HG03280 (cell line): ENCODE data around the gene FCN2.

Experiments used
- ATAC-seq: cut with Tn5 transposase; IDR thresholded peaks from one replicate; pipeline ENCODE4 v1.9.1; 2021; ENCODE audit warnings: mild to moderate bottlenecking, moderate library complexity; ENCODE audit not compliant: unreplicated experiment

FCN2 gene

DNA sequence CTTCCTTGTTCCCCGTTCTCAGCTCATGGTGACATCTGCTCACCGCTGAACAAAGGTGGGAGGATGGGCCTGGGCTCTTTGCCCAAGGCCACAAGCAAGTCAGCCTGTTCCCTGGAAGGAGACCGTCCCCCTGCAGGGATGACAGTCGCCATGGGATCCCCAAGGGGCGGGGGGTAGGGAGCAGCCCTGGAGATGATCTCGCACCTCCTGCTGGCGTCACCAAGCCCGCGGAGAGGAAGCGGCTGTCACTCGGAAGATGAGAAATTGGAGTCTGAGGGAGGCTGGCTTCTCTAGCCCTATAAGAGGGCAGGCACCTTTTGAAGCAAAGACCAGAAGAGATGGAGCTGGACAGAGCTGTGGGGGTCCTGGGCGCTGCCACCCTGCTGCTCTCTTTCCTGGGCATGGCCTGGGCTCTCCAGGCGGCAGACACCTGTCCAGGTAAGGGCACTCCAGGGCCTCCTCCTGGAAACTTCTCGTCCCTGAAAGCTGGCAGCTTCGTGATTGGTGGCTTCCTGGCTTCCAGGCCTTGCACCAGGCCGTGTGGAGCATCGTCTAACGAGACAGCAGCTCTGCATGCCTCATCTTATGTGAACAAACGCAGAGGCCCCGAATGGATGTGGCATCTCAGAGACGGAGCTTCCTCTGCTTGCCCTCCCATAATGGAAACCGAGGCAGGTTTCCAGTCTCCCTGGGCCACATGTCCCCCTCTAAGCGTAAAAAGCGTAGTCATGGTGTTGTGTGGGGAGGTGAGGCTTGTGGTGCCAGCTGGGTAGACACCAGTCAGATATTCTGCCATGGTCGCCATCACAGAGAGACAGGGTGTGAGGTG is at the start of gene FCN2:
TSS of gene FCN2 (plus strand) at position 327 of the 829 bp plus-strand sequence. CDS start at position 339, 12 bp downstream.
- no peak for ATAC-seq

DNA sequence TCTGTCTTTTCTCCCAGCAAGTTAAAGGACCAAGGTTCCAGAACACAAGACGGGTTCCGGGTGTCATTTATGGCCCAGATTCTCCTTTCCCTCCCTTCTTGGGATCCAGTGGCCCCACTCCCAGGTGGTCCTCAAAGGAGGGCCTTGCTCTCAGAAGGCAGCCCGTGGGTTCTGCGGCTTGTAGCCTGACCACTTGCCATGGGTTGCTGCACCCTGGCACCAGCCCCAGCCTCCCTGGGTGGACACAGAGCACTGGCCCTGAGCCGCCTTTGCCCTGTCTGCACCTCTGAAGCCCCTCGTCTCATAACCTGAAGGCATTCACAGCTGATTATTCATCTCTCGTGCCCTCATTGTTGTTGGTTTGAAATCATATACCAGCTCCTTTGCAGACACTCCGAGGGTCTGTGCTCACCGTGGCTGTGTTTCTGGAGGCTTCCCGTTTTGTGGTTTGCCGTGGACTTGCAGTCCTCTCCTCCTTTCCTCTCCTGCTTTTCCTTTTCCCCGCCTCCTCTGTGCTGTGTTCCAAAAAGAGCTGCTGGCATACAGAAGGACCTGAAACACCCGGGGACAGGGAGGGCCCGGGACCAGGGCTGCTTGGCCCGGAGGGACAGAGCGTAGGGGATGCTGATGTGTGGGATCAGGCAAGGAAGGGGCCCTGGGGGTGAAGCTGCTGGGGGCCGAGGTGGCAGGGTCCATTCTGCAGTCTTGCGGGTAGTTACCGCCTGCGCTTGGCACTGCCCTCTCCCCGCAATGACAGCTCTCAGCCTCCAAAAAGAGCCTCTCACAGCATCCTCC is 49.5 kb upstream of the FCN2 start:
- ATAC-seq = no peak

DNA sequence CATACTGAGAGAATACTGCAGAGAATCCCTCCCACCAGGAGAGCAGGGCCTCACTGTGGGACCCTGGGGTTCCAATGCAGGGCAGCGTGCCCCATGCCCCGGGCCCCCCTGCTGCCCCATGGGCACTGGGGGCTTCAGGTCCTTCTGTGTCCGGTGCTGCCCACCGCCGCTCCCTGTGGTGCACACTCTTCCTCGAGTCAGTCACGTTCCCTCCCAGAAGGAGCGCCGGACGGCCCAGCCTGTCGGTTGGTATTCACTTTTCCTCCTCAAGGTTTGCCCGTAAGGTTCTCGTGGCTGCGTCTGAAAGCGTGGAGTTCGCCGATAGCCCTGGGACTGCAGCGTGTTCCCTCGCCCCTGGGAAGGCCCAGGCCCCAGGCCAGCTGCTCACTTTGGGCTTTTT is 48.1 kb upstream of the FCN2 start:
- no peak for ATAC-seq

DNA sequence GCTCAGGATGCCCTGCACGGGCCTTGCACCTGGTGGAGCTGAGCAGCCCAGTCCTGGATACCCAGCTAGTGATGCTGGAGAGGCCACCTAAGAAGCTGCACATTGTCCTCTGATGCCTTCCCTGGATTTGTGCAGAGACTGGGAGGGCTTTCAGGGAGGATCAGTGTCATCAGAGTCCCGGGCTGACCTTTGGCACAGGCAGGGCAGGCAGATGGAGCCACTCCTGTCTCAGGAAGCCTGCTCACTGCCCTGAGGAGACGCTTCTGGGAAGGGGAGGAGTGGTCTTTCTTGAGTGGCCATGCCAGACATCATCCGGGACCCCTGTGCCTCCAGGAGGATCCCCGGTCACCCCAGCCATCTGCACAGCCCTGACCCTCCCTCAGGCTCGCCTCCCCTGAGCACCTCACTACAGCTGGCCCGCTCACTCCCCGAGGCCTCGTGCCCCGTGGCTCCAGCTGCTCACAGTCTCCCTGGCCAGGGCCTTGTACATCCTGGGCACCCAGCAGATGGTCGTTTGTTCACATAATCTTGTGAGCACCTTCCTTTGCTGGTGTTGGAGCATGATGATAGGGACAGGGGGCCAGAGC is 47.2 kb upstream of the FCN2 start:
- ATAC-seq = no peak

DNA sequence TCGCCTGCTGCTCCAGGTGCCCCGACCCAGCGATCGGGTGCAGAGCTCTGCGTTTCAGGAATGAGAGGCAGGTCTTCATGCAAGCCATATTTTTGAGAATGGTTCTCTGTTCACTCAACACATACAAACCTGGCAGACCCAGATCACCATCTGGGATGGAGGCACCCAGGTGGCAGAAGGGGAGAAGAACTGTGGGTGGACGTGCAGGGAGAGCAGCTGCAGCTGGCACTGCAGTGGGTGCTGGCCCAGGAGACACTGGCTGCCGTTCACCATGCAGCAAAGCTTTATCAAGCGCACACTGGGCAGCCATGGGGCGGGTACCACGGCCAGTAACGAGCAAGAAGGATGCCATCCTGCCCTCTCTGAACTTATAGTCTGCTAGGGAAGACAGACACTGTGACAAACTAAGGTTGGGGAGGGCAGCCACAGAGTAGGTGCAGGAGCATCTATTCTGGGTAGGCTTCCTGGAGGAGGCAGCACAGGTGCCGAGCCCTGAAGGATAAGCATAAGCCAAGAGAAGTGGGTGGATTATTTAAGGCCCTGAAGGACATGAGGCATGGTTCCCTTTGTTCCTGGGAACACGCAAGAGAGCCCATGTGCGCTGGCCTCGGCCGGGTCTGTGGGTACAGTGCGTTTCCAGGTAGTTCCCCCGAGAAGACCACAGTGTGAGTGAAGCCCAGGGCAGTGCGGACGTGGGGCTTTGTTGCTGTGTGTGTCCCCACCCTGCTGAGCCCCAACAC is 46.2 kb upstream of the FCN2 start:
- ATAC-seq = no peak

DNA sequence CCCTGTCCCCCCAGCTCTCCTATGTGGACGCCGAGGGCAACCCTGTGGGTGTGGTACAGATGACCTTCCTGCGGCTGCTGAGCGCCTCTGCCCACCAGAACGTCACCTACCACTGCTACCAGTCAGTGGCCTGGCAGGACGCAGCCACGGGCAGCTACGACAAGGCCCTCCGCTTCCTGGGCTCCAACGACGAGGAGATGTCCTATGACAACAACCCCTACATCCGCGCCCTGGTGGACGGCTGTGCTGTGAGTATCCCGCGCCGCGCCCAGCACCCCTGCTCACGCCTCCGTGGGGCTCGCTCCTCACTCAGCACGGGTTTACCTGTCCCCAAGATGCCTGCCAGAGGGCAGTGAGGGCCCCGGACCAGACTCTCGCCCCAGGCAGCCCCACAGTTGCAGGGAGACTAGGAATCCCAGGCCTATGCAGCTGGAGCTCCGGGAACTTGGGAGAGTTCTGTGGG is 45.6 kb upstream of the FCN2 start:
- no peak for ATAC-seq

DNA sequence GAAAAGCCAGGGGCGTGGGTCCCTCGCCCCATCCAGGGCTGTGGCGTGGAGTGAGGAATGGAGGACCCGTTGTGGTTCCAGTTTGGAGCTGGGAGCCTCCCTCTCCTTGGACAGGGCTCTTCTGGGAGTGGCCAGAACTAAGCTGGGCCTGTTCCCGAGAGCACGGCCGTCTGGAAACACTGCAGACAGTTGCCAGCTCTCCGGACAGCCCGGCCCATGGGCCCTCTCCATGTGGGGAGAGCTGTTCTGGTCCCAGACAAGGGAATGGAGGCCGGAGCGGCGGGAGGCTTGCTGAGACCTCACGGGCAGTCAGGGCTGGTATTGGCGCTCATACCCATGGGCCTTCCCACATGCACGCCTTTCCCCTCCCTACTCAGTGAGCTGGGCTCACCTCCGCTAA is 45.2 kb upstream of the FCN2 start:
- ATAC-seq = no peak

DNA sequence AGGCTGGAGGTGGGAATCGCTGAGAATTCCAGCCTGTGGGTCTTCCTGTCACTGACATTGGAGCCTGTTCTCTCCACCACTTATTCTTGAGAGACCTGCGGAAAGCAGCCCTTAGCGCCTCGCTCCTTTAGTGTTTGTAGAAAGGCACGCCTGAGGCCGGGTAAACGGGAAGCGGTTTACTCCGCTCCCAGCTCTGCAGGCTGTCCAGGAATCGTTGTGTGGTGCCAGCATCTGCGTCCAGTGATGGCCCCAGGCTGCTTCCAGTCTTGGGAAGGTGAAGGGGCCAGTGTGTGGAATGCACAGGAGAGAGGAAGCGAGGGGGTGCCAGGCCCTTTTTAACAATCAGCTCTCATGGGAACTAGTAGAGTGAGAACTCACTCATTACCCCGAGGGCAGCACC is 44.6 kb upstream of the FCN2 start:
- no peak for ATAC-seq

DNA sequence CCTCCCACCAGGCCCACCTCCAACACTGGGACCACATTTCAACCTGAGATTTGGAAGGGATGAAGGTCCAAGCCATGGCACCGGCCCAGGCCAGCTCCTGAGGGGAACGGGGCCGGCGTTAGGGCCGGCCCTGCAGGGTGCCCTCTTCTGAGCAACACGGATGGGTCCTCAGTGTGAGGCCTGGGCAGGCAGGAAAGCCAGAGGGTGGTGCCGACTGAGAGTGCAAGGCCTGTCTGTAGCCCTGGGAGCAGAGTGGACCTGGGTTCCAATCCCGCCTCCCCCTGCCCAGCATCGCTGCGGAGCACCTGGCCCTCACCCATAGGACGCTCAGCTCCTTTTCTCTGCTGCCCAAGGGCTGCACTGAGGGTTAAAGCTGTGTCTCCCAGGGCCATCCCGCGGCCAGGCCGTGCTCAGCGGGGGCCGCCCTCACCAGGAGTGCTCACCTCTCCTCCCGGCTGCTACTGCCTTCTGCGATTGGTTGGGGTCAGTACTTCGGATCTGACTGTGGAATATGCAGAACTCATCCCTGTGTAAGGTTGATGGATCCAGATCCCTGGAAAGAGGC is 44.1 kb upstream of the FCN2 start:
- no peak for ATAC-seq

DNA sequence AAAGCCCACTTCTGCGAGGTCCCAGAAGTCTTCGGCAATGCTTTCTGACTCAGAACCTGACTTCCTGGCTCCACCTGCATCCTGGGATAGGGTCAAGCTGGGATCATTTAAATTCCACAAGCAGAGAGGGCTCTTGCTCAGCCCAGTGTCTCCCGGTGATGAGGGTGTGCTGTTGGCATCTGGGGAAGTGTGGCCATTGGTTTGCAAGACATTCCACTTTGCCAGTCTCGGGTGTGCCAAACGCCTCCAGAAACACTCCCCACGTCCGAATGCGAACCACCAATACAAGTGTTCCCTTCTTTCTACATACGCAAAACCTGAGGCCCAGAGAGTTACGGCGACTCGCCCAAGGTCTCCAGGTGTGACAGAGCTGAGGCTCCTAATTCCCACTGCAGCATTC is 43.1 kb upstream of the FCN2 start:
- ATAC-seq = no peak

DNA sequence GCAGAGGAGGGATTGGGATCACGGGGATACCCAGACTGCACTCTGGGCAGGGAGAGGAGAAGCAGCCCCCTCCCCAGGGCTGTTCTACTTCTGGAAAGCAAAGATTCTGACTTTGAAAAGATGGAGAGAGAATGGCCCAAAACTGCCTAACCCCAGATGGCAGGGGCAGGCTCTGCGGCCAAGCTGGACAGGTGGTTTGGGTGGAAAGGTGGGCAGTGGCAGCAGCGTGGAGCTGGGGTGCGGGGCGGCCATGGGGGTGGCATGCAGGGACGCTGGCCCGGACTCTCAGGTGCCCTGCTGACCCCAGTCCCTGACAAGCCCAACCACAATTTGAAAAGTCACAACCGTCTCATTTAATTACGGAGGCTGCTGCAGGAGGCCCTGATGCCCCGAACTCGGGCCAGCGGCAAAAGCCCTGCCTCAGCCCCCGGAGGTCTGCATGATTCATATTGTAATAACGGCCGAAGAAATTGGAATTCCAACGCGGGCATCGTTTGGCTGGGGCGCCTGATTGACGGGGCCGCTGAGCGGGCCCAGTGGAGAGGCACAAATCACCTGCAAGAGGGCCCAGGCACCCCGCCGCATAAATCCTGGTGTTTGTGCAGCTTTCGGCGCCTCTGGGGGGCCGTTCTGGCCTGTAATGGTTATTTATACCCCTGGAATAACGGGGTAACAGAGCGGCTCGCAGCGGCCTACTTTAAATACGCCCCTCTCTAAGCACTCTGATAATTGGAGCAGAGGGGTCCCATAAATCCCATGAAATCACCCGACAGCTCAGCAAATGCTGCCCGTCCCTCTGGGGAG is 41.8 kb upstream of the FCN2 start:
- ATAC-seq = no peak

DNA sequence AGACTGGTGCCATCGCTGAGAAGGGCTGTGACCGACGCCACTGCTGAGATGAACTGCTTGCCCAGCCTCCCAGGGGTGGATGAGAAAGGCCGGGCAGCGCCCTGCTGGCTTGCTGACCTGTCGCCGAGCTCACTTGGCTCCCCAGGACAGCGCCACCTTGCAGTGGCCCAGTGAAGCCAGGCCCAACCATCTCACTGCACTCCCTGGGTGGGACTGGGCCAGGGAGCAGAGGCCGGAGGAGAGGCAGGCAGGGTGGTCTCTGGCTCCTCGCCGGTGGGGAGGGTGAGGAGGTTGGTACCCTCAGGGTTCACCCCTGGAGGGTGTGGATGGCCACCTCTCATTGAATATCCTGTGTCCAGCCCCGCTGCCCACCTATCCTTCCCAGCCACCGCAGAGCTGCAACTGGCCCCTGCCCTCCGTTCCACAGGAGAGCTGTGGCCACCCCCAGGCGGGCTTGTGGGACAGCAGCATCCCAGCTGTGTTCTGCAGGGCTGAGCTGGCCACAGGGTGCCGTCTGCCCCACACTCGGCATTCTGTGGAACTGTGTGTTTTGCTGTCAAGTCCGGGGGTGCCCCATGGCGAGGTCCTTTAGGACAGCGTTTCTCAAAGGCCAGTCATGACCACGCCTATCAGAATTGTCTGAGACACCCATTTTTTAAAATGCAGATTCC is 41.0 kb upstream of the FCN2 start:
- ATAC-seq = no peak

DNA sequence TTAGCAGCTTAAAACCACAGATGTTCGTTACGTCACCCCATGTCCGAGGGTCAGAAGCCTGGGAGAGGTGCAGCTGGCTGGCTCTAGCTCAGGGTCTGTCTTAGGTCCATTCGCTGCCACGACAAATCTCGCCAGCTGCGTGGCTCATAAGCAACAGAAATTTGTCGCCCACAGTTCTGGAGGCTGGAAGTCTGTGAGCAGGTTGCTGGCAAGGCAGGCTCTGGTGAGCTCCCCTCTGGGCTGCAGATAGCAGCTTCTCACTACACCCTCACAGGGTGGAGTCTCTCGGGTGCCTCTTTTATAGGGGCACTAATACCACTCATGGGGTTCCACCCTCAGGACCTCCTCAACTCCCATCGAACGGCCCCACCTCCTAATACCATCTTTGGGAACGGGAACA is 40.1 kb upstream of the FCN2 start:
- ATAC-seq = no peak

DNA sequence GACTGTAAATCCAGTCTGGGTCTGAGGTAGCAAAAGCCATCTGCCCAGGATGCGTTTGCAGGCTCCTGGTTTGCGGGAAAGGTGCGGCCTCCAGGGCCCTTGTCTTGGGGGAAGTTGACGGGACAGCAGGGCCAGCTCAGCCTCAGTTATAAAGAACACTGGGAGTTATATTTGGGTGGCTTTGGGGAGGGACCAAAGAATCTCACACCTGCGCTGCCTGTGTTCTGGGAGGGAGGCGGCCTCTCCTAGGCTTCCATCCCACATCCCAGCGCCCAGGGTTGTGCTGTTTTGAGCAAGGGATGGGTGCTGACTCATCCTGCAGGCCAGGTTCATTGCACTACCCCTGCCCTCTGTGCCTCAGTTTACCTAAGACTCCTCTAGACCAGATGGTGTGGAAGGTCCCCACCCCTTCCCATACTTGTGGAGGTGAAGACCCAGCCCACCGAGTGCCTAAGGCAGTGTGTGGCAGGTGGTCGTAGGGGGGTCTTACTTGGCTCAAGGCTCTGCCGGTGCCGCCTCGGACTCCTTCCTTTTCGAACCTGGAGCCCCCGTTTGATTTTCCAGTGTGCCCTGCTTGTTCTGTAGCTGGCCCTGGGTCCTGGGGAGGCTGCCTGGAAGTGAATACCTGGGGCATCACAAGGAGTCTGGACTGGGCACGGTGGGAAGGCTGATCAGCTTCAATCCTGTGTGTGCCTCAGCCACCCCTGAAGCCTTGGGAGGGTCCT is 39.3 kb upstream of the FCN2 start:
- ATAC-seq = no peak

DNA sequence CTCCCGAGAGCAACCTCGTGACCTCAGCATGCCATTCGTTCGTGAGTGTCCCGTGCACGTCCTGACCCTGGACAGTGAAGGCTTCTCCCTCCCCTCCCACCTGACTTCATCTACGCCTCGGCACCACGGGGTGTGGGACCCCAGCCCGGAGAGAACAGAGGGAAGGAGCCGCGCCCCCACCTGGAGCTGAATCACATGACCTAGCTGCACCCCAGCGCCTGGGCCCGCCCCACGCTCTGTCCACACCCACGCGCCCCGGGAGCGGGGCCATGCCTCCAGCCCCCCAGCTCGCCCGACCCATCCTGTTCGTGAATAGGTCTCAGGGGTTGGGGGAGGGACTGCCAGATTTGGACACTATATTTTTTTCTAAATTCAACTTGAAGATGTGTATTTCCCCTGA is 38.3 kb upstream of the FCN2 start:
- ATAC-seq = no peak

DNA sequence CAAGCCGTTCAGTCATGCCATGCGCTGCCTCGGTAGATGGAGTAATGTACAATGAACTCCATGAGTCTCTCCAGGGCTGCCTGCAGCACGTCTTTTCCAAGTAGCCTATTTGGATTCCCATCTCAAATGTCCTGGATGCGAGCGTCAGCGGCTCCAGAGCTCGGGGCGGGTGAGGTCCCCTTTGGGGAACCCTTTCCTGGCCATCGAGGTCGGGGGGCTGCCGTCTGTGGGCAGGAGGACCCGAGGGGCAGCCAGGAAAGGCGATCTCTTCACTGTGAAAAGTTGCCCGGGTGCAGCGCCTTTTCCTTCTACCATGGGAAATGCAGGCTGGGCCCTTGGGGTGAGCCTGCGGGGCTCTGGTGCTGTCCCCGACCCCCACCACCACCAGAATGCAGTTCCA is 36.9 kb upstream of the FCN2 start:
- no peak for ATAC-seq

DNA sequence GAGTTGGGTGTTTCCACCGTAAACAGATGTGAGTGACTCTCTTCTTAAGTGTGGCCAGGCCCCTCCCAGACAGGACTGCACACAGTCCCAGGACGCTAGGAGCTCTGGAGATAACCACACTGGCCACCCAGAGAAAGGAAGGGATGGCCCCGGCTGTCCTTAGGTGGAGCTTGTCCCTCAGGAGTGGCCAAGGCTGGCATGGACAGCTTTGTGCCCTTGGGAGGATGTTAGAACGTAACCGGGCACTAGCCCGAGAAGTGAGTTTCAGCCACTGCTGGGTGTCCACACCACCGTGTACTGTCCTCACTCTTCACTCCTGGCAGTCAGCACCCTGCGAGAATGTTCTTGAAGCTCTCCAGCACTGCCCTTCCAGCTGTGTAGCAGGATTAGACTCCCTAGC is 35.8 kb upstream of the FCN2 start:
- ATAC-seq = no peak

DNA sequence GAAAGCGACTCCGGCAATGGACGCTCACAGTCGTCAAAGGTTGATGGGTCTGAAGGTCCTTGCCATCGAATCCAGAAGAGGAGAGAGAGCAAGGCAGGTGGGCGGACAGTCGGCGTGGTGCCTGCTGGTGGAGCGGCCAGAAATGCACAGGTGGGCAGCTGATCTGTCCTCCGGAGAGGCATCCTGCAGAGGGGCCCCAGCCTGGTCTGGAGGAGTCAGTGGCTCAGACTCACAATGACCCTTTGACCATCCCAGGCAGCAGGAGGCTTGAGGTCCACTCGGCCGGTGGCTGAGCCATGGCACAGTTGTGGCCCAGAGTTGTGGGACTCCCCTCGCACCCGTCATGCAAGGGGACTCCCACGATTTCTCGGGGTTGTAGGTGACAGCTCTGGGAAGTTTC is 34.4 kb upstream of the FCN2 start:
- no peak for ATAC-seq

DNA sequence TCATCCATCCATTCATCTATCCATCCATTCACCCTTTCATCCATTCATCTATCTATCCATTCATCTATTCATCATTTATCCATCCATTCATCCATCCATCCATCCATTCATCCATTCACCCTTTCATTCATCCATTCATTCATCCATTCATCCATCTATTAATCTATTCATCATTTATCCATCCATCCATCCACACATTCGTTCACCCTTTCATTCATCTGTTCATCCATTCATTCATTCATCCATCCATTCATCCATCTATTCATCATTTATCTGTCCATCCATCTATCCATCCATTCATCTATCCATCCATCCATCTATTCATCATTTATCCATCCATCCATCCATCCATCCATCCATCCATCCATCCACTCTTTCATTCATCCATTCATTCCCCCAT is 33.9 kb upstream of the FCN2 start:
- no peak for ATAC-seq
